Loucy (cell line): ENCODE results near the gene RASSF7.

Experiments
- H2AFZ ChIP-seq: fragments of 200-600 bp; sonication (generic); 2 replicates; pipeline ENCODE4 v1.6.0; 2016; ENCODE audit warnings: antibody characterized with exemption, mild to moderate bottlenecking, low read length, moderate library complexity
- H3F3A ChIP-seq: fragments of 200-600 bp; 2 replicates; pipeline ENCODE4 v1.6.0; 2016; ENCODE audit warnings: antibody characterized with exemption, low read depth, mild to moderate bottlenecking
- H3K27me3 ChIP-seq: fragments of 200-600 bp; sonication (generic); 2 replicates; pipeline ENCODE4 v1.6.1; 2014; ENCODE audit warnings: low read length, mild to moderate bottlenecking; ENCODE audit not compliant: insufficient read depth, poor library complexity, severe bottlenecking
- H3K36me3 ChIP-seq: fragments of 200-600 bp; sonication (generic); 2 replicates; pipeline ENCODE4 v1.6.1; 2016; ENCODE audit warnings: low read length; ENCODE audit not compliant: insufficient read depth
- H3K4me1 ChIP-seq: fragments of 200-600 bp; sonication (generic); 2 replicates; pipeline ENCODE4 v1.5.1; 2014; ENCODE audit warnings: low read length, mild to moderate bottlenecking; ENCODE audit not compliant: insufficient read depth, poor library complexity, severe bottlenecking
- H3K4me2 ChIP-seq: fragments of 200-600 bp; sonication (generic); 2 replicates; pipeline ENCODE4 v1.6.0; 2014; ENCODE audit warnings: antibody characterized with exemption, low read length, low read depth, mild to moderate bottlenecking; ENCODE audit not compliant: poor library complexity, severe bottlenecking
- H3K4me3 ChIP-seq: fragments of 200-600 bp; sonication (generic); 2 replicates; pipeline ENCODE4 v1.5.1; 2014; ENCODE audit warnings: low read length, mild to moderate bottlenecking, mixed read lengths; ENCODE audit not compliant: poor library complexity, severe bottlenecking
- H3K79me2 ChIP-seq: fragments of 200-600 bp; sonication (generic); 2 replicates; pipeline ENCODE4 v1.6.1; 2014; ENCODE audit warnings: low read length; ENCODE audit not compliant: insufficient read depth
- H3K9ac ChIP-seq: fragments of 200-600 bp; sonication (generic); 2 replicates; pipeline ENCODE4 v1.6.0; 2014; ENCODE audit warnings: mild to moderate bottlenecking, low read depth, low read length, moderate library complexity; ENCODE audit not compliant: poor library complexity, severe bottlenecking
- H3K9me2 ChIP-seq: fragments of 200-600 bp; sonication (generic); replicated peaks from 2 replicates; pipeline ENCODE4 v1.6.1; 2016; ENCODE audit warnings: low read depth, low read length, mixed read lengths
- H3K9me3 ChIP-seq: fragments of 200-600 bp; sonication (generic); 2 replicates; pipeline ENCODE4 v1.6.1; 2014; ENCODE audit warnings: mild to moderate bottlenecking, antibody characterized with exemption, low read length, low read depth; ENCODE audit not compliant: insufficient read depth
- H4K20me1 ChIP-seq: fragments of 200-600 bp; sonication (generic); 2 replicates; pipeline ENCODE4 v1.6.0; 2014; ENCODE audit warnings: antibody characterized with exemption, low read length, mild to moderate bottlenecking; ENCODE audit not compliant: insufficient read depth, poor library complexity, severe bottlenecking
- CTCF ChIP-seq: fragments of 200-600 bp; sonication (generic); conservative IDR thresholded peaks from 2 replicates; pipeline ENCODE4 v1.5.1; 2014; ENCODE audit warnings: mild to moderate bottlenecking, antibody characterized with exemption, low read length
- EZH2phosphoT487 ChIP-seq: fragments of 200-600 bp; IDR thresholded peaks from 2 replicates; pipeline ENCODE4 v1.6.1; 2018; ENCODE audit warnings: antibody characterized with exemption, mild to moderate bottlenecking, moderate library complexity, borderline replicate concordance

Gene RASSF7

GRCh38 chr11:550021-550745 is 10.6 kb upstream of the RASSF7 start:
- Histone ChIP-seq H3F3A (no peaks in the 10 kb centered on the region), H3K4me1 (peaks cover 7% of the 10 kb centered on the region), H3K9ac (no peak overlapping the region), H3K4me3 (no peak overlapping the region), H4K20me1 (no peaks in the 10 kb centered on the region), H3K9me2 (no peaks in the 10 kb centered on the region), H2AFZ (no peak overlapping the region), H3K36me3 (no peaks in the 10 kb centered on the region), H3K4me2 (no peak overlapping the region), H3K79me2 (no peaks in the 10 kb centered on the region), H3K27me3 (no peaks in the 10 kb centered on the region), H3K9me3 (no peaks in the 10 kb centered on the region)
- no peak for TF ChIP-seq CTCF
- TF ChIP-seq EZH2phosphoT487 = no peak

- TF ChIP-seq EZH2phosphoT487 = no peak
- TF ChIP-seq CTCF = no peak
- H3K9me2 ChIP-seq = no peaks in the 10 kb centered on the region
- H2AFZ ChIP-seq = no peak overlapping the region
- no peaks in the 10 kb centered on the region for H3K27me3 ChIP-seq
- no peaks in the 10 kb centered on the region for H3K79me2 ChIP-seq
- H3F3A ChIP-seq = no peaks in the 10 kb centered on the region
- no peaks in the 10 kb centered on the region for H3K36me3 ChIP-seq
- H3K9ac ChIP-seq = no peak overlapping the region
- H3K4me1 ChIP-seq = peaks cover 7% of the 10 kb centered on the region
- H3K9me3 ChIP-seq = no peaks in the 10 kb centered on the region
- H4K20me1 ChIP-seq = no peaks in the 10 kb centered on the region
- H3K4me3 ChIP-seq = no peak overlapping the region
- no peak overlapping the region for H3K4me2 ChIP-seq
Measured at GRCh38 chr11:550746-551085, 10.1 kb upstream of the RASSF7 start.

- Histone ChIP-seq H3K4me1 (peaks cover 7% of the 10 kb centered on the region), H3K9me2 (no peaks in the 10 kb centered on the region), H3K27me3 (no peaks in the 10 kb centered on the region), H3K4me2 (no peak overlapping the region), H3F3A (no peaks in the 10 kb centered on the region), H3K36me3 (no peaks in the 10 kb centered on the region), H3K9me3 (no peaks in the 10 kb centered on the region), H4K20me1 (no peaks in the 10 kb centered on the region), H2AFZ (no peak overlapping the region), H3K4me3 (no peak overlapping the region), H3K79me2 (no peaks in the 10 kb centered on the region), H3K9ac (no peak overlapping the region)
- TF ChIP-seq EZH2phosphoT487 = no peak
- TF ChIP-seq CTCF = no peak
Measured at GRCh38 chr11:551131-551530, 9.6 kb upstream of the RASSF7 start.
